ENCODE results near the gene SPSB3.

The SPSB3 gene

GRCh38 chr16:1773703-1774447 is 8.5 kb downstream of the SPSB3 start:
- no peak for DNase-seq

- DNase-seq: peak; percentile 77
These were observed 9.3 kb downstream of the SPSB3 start, which contains the start of gene MRPS34 for GRCh38 chr16:1772908-1773702. Gene MRPS34 (minus strand): TSS chr16:1773134. CDS start chr16:1773119, 15 bp downstream.

DNA sequence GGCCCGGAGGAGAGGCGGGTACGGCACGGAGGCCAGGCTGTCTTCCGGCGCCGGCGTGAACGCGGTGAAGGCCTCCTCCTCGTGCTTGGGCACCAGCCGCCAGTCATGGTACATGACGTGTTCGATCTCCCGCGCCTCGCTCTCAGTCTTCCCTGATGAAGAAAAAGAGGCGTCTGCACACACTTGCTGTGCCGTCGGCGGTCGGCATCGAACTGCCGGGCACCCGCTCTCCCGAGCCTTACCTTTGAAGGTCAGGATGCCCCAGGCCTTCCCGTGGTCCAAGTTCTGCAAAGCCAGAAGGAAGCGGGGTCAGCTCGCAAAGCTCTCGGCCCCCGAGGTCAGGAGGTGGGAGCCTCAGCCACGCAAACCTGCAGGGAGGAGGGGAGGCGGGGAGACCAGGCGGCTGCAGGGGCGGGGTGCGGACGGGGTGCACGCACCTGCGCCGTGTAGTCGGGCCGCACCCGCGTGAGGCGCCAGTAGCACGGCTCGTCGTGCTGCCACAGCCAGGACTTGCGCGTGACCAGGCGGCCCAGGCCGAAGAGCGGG is 9.9 kb downstream of the SPSB3 start, which contains the start of gene EME2:
Gene EME2, plus strand, starts transcription at position 449 of the 546 bp plus-strand sequence. CDS start 418 bp downstream, outside the sequence.
- no peak for DNase-seq

GRCh38 chr16:1771864-1772361 is 10.5 kb downstream of the SPSB3 start:
- no peak for DNase-seq

DNA sequence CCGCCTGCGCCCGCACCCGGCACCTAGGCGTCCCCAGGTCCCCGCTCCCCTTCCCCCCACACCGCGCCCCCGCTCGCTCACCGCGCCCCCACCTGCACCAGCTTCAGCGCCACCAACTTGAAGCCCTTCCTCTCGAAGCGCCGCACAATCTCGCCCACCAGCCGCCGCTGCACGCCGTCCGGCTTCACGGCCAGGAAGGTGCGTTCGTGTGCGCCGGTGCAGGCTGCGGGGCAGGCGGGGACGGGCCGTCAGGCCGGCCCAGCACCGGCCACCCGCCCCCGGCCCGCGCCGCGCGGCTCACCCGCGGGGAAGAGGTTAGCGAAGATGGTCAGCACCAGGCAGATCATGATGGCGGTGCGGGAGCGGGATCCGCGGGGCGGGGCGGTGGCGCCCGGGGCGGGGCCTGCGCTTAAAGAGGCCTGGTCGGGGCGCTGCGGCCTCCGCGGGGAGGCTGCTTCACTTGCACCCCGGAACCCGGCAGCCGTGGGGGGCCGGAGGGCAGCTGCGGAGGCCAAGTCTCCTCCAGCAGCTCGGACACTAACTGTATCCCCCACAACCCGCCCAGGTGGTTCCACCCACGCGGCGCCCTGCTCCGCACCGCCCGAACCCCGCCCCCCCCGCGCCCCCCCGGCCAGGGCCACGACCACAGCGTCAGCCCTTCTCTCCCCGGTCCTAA is 11.0 kb downstream of the SPSB3 start, which contains the start of gene NME3:
Gene NME3, minus strand, starts transcription at position 356 of the 676 bp plus-strand sequence. Its CDS starts 9 bp downstream, at position 347.
- DNase-seq: peak; percentile 60

- DNase-seq: peak; percentile 43
These were observed 11.8 kb downstream of the SPSB3 start for GRCh38 chr16:1770328-1771187.

- DNase-seq: no peak
These were observed 12.7 kb downstream of the SPSB3 start for GRCh38 chr16:1769402-1770300.

DNA sequence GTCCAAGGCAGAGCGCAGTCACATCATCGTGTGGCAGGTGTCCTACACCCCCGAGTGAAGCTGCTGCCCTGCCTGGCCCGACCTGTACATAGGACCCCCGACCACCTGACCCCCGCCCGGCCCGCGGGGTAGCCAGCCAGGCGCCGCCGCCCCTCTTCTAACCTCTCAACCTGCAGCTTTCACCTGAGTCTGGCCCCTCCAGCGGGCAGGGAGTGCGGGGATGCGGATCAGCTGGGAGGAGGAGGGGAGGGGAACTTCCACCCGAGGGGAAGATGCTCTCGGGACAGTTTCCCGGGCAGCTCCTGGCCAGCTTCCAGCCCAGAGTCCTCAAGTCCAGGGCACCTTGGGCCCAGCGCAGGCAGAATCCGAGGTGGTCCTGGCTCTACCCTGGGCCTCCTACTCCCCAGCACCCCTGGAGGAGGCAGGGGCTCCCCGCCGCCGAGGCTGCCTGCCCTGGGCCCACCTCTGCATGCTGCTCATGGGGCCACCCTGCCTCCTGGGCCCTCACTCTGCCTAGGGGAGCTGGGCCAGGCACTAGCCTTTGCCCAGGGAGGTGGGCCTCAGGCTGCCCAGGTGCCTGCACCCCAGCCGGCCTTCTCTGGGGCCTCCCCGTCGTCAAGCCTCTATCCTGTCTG is 13.5 kb downstream of the SPSB3 start:
- DNase-seq: no peak

DNA sequence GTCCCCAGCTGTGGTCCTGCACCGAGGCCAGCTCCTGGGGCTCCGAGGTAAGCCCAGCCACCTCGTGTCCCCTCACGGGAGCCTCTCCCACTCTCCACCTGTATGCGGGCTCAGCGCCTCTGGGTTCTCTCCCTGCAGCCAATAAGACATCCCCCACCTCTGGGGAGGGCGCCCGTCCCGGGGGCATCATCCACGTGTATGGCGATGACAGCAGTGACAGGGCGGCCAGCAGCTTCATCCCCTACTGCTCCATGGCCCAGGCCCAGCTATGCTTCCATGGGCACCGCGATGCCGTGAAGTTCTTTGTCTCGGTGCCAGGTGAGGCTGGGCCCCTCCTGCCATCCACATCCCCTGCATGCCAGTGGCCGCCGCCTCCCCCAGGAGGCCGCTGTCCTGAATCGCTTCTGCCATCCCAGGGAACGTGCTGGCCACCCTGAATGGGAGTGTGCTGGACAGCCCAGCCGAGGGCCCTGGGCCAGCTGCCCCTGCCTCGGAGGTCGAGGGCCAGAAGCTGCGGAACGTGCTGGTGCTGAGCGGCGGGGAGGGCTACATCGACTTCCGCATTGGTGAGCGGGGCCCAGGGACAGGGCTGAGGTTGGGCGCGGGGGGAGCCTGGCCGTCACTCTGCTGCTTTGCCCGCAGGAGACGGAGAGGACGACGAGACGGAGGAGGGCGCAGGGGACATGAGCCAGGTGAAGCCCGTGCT is 14.2 kb downstream of the SPSB3 start:
- no peak for DNase-seq

DNA sequence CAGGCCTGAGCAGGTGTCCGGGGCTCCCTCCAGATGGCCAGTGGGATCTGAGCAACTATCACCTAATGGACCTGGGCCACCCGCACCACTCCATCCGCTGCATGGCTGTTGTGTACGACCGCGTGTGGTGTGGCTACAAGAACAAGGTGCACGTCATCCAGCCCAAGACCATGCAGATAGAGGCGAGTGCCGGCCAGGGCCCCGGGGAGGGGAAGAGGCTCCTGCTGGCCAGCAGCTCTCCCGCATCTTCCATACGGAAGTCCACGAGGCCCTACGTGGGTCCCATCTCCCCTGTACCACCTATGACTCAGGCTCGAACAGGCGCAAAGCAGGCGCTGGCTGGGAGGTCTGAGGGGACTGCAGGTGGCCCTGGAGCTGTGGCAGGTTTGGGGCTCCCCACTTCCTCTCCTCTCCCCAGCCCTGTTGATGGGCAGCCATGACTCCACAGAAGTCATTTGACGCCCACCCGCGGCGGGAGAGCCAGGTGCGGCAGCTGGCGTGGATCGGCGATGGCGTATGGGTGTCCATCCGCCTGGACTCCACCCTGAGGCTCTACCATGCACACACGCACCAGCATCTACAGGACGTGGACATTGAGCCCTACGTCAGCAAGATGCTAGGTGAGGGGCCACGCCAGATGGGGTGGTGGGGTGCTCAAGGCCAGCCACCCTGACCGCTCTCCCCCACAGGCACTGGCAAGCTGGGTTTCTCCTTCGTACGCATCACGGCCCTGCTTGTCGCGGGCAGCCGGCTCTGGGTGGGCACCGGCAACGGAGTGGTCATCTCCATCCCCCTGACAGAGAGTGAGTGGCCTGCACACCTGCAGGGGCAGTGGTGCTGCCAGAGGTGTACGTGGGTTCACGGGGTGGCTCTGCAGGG is 15.0 kb downstream of the SPSB3 start:
- no peak for DNase-seq

DNA sequence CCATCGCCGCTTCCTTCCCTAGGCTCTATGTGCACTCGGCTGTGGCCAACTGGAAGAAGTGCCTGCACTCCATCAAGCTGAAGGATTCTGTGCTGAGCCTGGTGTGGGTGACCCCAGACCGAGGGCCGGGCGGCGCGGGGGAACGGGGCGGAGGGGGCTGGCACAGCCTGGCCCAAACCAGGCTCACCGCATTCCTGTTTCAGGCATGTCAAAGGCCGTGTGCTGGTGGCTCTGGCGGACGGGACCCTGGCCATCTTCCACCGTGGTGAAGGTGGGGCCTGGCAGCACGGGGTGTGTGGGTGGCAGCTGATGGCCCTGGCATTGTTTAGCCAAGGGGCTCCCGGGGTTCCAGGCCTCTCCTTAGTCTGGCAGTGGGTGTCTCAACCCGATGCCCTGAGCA is 15.7 kb downstream of the SPSB3 start:
- DNase-seq: no peak

GRCh38 chr16:1766231-1766630 is 16.1 kb downstream of the SPSB3 start:
- DNase-seq: no peak

- no peak for DNase-seq
These were observed 16.5 kb downstream of the SPSB3 start for GRCh38 chr16:1765826-1766225.

- DNase-seq: no peak
These were observed 17.4 kb downstream of the SPSB3 start for GRCh38 chr16:1764971-1765370.

- DNase-seq: no peak
These were observed 18.6 kb downstream of the SPSB3 start for GRCh38 chr16:1763521-1764511.

- no peak for DNase-seq
These were observed 19.4 kb downstream of the SPSB3 start for GRCh38 chr16:1762879-1763520.

Data from CD4-positive, alpha-beta T cell treated with Interferon gamma for 1 hour (primary cell).